Aorta (tissue), 5 donors: ENCODE data around the gene PHACTR1. TPM values are rescaled to one million over a fixed set of nuclear protein-coding genes. Genes with fewer than 3 reads are reported as not detected.

Experiments
- ATAC-seq: fragments of 200-7000 bp; cut with Tn5 transposase; one replicate; pipeline ENCODE4 v1.9.1; 2022; ENCODE audit warnings: moderate library complexity; ENCODE audit not compliant: low FRiP score
- DNase-seq, 2 donors: peaks; one replicate each; pipeline ENCODE4 v3.0.0-alpha.2; 2020
- H3K27ac ChIP-seq, 2 donors: one replicate each; pipeline ENCODE4 v1.5.1; 2013; ENCODE audit warnings: low read length in 2 of 2, mild to moderate bottlenecking in 2 of 2, moderate library complexity in 2 of 2, control low read depth in 1 of 2, inconsistent platforms in 1 of 2, low read depth in 1 of 2
- H3K27me3 ChIP-seq, 2 donors: one replicate each; pipeline ENCODE4 v1.6.1; 2013; ENCODE audit warnings: control low read depth in 1 of 2, low read length in 1 of 2, mild to moderate bottlenecking in 1 of 2, moderate library complexity in 1 of 2; ENCODE audit not compliant: insufficient read depth in 2 of 2, control insufficient read depth in 1 of 2
- H3K36me3 ChIP-seq, 2 donors: one replicate each; pipeline ENCODE4 v1.6.1; 2013; ENCODE audit warnings: control low read depth in 1 of 2, low read length in 1 of 2, mild to moderate bottlenecking in 1 of 2; ENCODE audit not compliant: insufficient read depth in 2 of 2, control insufficient read depth in 1 of 2
- H3K4me1 ChIP-seq, 2 donors: one replicate each; pipeline ENCODE4 v1.6.1; 2013; ENCODE audit warnings: low read length in 2 of 2, control low read depth in 1 of 2, mild to moderate bottlenecking in 1 of 2, moderate library complexity in 1 of 2; ENCODE audit not compliant: insufficient read depth in 2 of 2, control insufficient read depth in 1 of 2
- H3K4me3 ChIP-seq, 2 donors: one replicate each; pipeline ENCODE4 v1.5.1; 2013; ENCODE audit warnings: low read length in 2 of 2, control low read depth in 1 of 2, mild to moderate bottlenecking in 1 of 2
- H3K9me3 ChIP-seq: one replicate; pipeline ENCODE4 v1.6.1; 2013; ENCODE audit warnings: mild to moderate bottlenecking, low read length; ENCODE audit not compliant: control insufficient read depth
- WGBS, 2 donors: extraction: QIAGEN DNeasy Blood & Tissue Kit; methylation state at CpG; one replicate each; pipeline ENCODE4 v1.1.7; 2013; 5-methylcytosine and 5-hydroxymethylcytosine counted together
- intact Hi-C, 2 donors: fragments of 100-400 bp; cut with DNase I; formaldehyde crosslinking; loops; one replicate each; pipeline versions ENCODE4 v1.14.2 to v1.15.0; 2022
- polyA plus RNA-seq, 2 donors: library from polyadenylated mRNA; stranded (reverse); fragments of 200-250 nt; gene quantifications; one replicate each; pipeline ENCODE4 v1.2.3, GENCODE V29; 2013
- total RNA-seq, 2 donors: library from RNA; stranded (reverse); fragmentation: NEBNext Ultra II Directional; extraction: Animal tissue kit (Norgen Biotek cat#: 25700); gene quantifications; one replicate each; pipeline ENCODE4 v1.2.1, GENCODE V29; 2021
- donor health status: healthy with polysubstance abuse.
- donor health status: Bipolar disorder and iron deficiency.
- donor health status: DM: no; HTN: no; CAD: no.
- donor health status: DM: no; HTN: no; CAD: no.
- donor health status: DM: yes; HTN: yes; CAD: no.

PHACTR1 gene
- total and polyA plus RNA-seq, 4 donors: 3.2 to 89.4 (median 20.1) TPM

DNA sequence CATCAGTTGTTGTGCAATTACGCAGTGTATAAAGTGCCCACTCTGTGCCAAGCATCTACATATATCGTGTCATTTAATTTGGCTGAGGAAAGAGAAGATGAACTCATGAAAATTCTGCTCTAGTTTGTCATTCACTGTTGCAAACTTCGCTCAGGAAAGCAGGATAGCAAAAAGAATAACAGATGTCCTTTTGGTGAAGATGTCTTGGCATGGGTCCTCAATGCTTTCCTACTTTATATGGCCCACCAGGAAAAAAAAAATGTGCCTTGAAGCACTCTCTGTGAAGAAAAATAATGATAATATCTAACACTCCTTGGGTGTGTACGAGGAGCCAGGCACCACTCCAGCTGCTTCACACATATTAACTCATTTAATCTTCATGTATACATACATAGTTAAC lies 5.6 kb upstream of the PHACTR1 start:
- no peaks in the 10 kb centered on the region for H3K36me3 ChIP-seq
- intact Hi-C loops: no loop called here
- no peaks in the 10 kb centered on the region for H3K4me1 ChIP-seq
- 83 to 86% methylated on average over 4 of the region's 4 CpGs for WGBS, 2 donors
- H3K27ac ChIP-seq: no peak overlapping the region
- peaks cover 0 to 1% of the 10 kb centered on the region in 2 donors for H3K27me3 ChIP-seq
- no peaks in the 10 kb centered on the region for H3K9me3 ChIP-seq
- H3K4me3 ChIP-seq: no peak overlapping the region
- no peak for ATAC-seq
- no peak for DNase-seq

DNA sequence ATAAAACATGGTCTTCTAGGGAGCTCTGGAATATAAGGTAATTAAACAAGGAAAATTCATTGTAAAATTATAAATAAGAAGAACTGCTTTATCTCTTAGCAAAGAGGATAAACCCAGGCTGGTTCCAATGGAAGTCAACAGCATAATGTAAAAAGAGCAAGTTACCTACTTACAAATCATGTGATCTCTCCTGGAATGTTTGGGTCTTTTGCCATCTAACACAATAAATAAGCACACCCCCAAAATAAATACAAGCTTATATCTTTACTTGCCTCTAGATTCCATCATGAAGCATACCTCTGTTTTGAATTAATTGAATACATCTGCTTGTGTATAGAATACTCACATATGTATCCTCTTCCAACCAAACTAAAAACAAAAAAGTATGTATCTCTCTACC lies 2.5 kb upstream of the PHACTR1 start:
- H3K27ac ChIP-seq: no peak overlapping the region
- DNase-seq (no peak), ATAC-seq (no peak)
- H3K27me3 ChIP-seq: peaks cover 0 to 1% of the 10 kb centered on the region in 2 donors
- H3K4me1 ChIP-seq: no peaks in the 10 kb centered on the region
- H3K4me3 ChIP-seq: no peak overlapping the region
- intact Hi-C loops: no loop called here
- H3K9me3 ChIP-seq: no peaks in the 10 kb centered on the region
- H3K36me3 ChIP-seq: no peaks in the 10 kb centered on the region

DNA sequence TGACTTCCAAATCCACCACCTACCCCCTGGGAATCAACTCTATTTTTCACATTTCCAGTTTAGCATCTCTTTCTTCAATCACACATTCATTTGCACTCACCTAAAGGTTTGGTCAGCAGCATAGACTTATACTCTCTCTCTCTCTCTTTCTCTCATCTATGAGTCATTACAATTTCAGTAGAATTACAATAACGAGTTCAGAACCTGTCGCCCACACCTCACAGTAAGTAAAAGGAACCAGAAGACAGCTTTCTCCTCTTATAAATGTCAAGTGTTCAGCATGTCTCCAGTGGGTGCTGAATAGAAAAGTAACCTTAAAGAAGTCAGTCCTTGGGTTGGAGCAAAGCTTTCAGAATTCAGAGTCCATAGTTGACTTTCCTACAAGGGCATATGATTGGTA lies 1.1 kb upstream of the PHACTR1 start:
- Histone ChIP-seq H3K27me3 (peaks cover 0 to 1% of the 10 kb centered on the region in 2 donors), H3K9me3 (no peaks in the 10 kb centered on the region), H3K4me3 (no peak overlapping the region), H3K4me1 (no peaks in the 10 kb centered on the region), H3K27ac (no peak overlapping the region), H3K36me3 (no peaks in the 10 kb centered on the region)
- ATAC-seq (no peak), DNase-seq (no peak)
- 86 to 95% methylated on average over 2 of the region's 2 CpGs for WGBS, 2 donors
- intact Hi-C loops: no loop called here

DNA sequence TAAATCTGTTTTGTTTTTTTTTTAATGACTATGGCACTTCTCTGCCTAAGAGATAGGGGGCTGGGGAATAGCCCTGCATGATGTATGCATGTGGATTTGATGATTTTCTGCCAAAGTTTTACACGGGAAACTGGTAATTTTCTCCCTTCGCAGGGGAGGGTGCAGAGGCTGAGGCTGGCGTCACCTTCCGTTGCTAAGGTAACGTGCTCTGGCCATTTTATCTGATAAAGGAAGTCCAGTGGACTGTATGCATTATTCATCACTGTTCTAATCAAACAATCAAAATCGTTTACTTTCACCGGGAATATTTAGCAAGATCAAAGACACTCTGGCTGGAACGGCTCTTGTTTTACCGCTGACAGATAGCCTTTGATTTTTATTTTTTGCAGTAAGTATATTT lies 789 bp downstream of the PHACTR1 start:
- H3K27me3 ChIP-seq: peaks cover 0 to 3% of the 10 kb centered on the region in 2 donors
- H3K9me3 ChIP-seq: no peaks in the 10 kb centered on the region
- intact Hi-C loops: no loop called here
- no peaks in the 10 kb centered on the region for H3K36me3 ChIP-seq
- H3K4me3 ChIP-seq: no peak overlapping the region
- DNase-seq: no peak
- H3K27ac ChIP-seq: no peak overlapping the region
- H3K4me1 ChIP-seq: no peaks in the 10 kb centered on the region
- WGBS, 2 donors: 34 to 38% methylated on average over 9 of the region's 9 CpGs
- no peak for ATAC-seq

DNA sequence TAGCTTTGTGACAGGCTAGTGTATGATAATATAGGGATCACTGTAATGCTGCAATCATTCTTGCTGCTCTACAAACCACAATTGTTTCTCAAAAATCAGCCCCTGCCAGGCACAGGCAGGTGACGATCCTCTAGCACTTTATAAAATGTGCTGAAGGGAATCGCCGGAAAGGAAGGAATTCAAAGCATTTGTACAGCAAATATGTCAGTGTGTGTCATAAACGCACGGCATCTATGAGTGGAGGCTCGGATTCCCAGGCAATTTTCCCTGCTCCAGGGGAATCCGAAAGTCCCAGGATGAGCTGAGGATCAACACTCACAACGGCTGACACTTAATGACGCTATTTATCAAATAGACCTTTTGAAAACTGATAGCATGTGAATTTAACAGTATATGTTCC lies 1.4 kb downstream of the PHACTR1 start:
- Histone ChIP-seq H3K9me3 (no peaks in the 10 kb centered on the region), H3K27ac (no peak overlapping the region), H3K4me1 (no peaks in the 10 kb centered on the region), H3K36me3 (no peaks in the 10 kb centered on the region), H3K4me3 (no peak overlapping the region), H3K27me3 (peaks cover 0 to 2% of the 10 kb centered on the region in 2 donors)
- no peak for DNase-seq
- ATAC-seq: no peak
- WGBS, 2 donors: 7 to 15% methylated on average over 9 of the region's 9 CpGs
- intact Hi-C loops: no loop called here

DNA sequence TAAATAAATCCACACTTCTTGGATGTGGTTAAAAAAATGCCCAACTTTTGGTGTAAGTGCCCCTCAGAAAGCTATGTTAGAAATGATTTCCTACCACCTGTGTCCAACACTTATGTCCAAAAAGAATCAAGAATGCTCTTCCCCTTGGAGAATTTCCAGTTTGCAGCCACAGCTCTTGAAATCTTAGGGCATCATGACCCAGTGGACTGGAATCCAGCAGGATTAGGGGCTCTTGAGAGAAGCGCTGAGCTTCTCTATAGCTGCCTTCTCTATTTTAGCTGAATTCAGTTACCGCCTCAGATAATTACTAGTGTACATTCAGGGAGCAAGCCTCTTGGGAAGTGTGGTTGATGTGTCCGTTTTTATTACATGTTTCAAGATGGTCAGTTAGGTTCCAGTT lies 2.5 kb downstream of the PHACTR1 start:
- peaks cover 0 to 1% of the 10 kb centered on the region in 2 donors for H3K27me3 ChIP-seq
- WGBS, 2 donors: 73 to 84% methylated on average over 3 of the region's 3 CpGs
- intact Hi-C loops: no loop called here

DNA sequence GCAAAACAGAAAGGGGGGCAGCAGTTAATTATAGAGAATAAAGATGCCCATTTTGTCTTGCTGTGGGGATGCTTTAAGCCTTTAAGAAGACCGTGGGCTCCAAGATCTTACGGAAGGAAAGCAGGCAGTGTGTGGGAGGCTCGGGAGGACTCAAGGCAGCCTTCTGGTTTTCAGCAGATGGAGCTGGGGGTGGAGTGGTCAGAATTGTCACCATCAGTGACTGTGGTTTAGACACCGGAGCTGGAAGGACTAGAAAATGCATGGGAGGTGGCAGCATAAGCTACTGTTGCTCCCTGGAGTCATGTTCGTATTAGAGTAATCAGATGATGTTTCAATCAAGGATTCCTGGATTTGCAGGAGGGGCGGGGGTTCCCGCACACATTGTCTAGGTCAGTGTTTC lies 3.7 kb downstream of the PHACTR1 start:
- Histone ChIP-seq H3K36me3 (no peaks in the 10 kb centered on the region), H3K4me3 (no peak overlapping the region), H3K27me3 (peaks cover 0 to 1% of the 10 kb centered on the region in 2 donors), H3K4me1 (no peaks in the 10 kb centered on the region), H3K27ac (no peak overlapping the region), H3K9me3 (no peaks in the 10 kb centered on the region)
- no peak for DNase-seq
- 83 to 85% methylated on average over 7 of the region's 7 CpGs for WGBS, 2 donors
- no peak for ATAC-seq
- intact Hi-C loops: no loop called here

More for the DNA sequence above, 2.5 kb downstream of the PHACTR1 start:
- no peaks in the 10 kb centered on the region for H3K36me3 ChIP-seq
- DNase-seq (no peak), ATAC-seq (no peak)
- no peaks in the 10 kb centered on the region for H3K9me3 ChIP-seq
- no peak overlapping the region for H3K4me3 ChIP-seq
- no peaks in the 10 kb centered on the region for H3K4me1 ChIP-seq
- no peak overlapping the region for H3K27ac ChIP-seq

DNA sequence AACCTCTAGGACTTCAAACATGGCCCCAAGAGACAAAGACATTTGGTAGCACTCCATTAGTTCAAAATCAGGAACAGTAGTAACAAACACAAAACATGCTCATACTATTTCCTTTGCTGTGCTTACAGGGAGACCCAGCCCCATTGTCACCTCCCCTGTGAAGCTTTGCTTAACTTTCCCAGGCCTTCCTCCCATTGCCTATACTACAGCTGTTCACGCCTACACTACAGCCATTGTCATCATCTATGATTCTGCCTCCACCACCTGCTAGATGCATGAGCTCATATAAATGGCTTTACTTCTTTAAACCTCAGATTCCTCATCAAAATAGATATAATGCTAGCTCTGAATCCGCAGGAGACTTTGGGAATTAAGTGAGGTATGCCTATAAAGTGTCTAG lies 8.7 kb downstream of the PHACTR1 start:
- Histone ChIP-seq H3K4me3 (no peak overlapping the region), H3K4me1 (no peaks in the 10 kb centered on the region), H3K27ac (no peak overlapping the region), H3K36me3 (no peaks in the 10 kb centered on the region), H3K27me3 (peaks cover 0 to 1% of the 10 kb centered on the region in 2 donors), H3K9me3 (no peaks in the 10 kb centered on the region)
- DNase-seq: no peak
- intact Hi-C loops: no loop called here
- ATAC-seq: no peak
- WGBS, 2 donors: 59 to 78% methylated on average over 2 of the region's 2 CpGs

DNA sequence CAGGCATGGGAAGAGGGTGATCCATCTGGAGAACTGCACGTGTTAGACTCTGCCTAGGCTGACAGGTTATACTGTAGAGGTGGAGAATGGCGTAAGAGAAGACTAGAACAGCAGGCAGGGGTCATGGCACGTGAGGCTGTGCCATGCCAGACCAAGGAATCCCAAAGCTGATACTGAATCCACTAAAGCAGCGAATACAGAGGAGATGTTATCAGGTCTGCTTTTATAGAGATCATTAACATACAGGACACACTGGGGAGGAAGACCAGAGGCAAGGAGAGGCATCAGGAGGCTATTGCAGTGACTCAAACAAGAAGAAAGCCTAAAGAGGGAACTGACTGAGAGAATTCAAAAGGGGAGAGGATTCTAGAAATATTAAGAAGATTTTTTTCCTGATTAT lies 12.9 kb downstream of the PHACTR1 start:
- intact Hi-C loops: no loop called here
- Histone ChIP-seq H3K4me3 (no peak overlapping the region), H3K27ac (no peak overlapping the region), H3K27me3 (peaks cover 0 to 2% of the 10 kb centered on the region in 2 donors), H3K9me3 (no peaks in the 10 kb centered on the region), H3K36me3 (no peaks in the 10 kb centered on the region), H3K4me1 (no peaks in the 10 kb centered on the region)
- ATAC-seq (no peak), DNase-seq (no peak)
- WGBS, 2 donors: 68 to 72% methylated on average over 4 of the region's 4 CpGs
